Parathyroid adenoma (tissue), 2 donors: ENCODE measurements around the gene SERPINB10.

ENCODE experiments used
- H2AFZ ChIP-seq: fragments of 300-600 bp; sonication (generic); one replicate; pipeline ENCODE4 v1.7.0; 2017; ENCODE audit warnings: antibody characterized with exemption, mild to moderate bottlenecking
- H3K27ac ChIP-seq: fragments of 300-600 bp; sonication (generic); one replicate; pipeline ENCODE4 v1.7.0; 2017
- H3K27me3 ChIP-seq: fragments of 300-600 bp; sonication (generic); one replicate; pipeline ENCODE4 v1.7.0; 2017; ENCODE audit warnings: low read length; ENCODE audit not compliant: control insufficient read depth, insufficient read depth
- H3K36me3 ChIP-seq: fragments of 300-600 bp; sonication (generic); one replicate; pipeline ENCODE4 v1.7.0; 2017; ENCODE audit warnings: low read length; ENCODE audit not compliant: control insufficient read depth, insufficient read depth
- H3K4me1 ChIP-seq: fragments of 300-600 bp; sonication (generic); one replicate; pipeline ENCODE4 v1.7.0; 2017; ENCODE audit warnings: control low read depth
- H3K4me2 ChIP-seq: fragments of 300-600 bp; sonication (generic); one replicate; pipeline ENCODE4 v1.7.0; 2017; ENCODE audit warnings: low read length
- H3K4me3 ChIP-seq: fragments of 300-600 bp; sonication (generic); one replicate; pipeline ENCODE4 v1.7.0; 2017; ENCODE audit warnings: low read depth, low read length
- H3K79me2 ChIP-seq: fragments of 300-600 bp; sonication (generic); one replicate; pipeline ENCODE4 v1.7.0; 2017; ENCODE audit warnings: control low read depth
- H3K9ac ChIP-seq: fragments of 300-600 bp; sonication (generic); one replicate; pipeline ENCODE4 v1.7.0; 2017; ENCODE audit warnings: mild to moderate bottlenecking
- H3K9me3 ChIP-seq: fragments of 300-600 bp; sonication (generic); one replicate; pipeline ENCODE4 v1.7.0; 2017; ENCODE audit warnings: low read length; ENCODE audit not compliant: control insufficient read depth
- TF ChIP-seq, protein P1 (sequence below): fragments of 300-600 bp; sonication (generic); IDR thresholded peaks from one replicate; pipeline ENCODE4 v1.7.0; 2017; ENCODE audit warnings: antibody characterized with exemption, mild to moderate bottlenecking
- donor health status: primary hyperparathyroidism.

Gene SERPINB10

DNA sequence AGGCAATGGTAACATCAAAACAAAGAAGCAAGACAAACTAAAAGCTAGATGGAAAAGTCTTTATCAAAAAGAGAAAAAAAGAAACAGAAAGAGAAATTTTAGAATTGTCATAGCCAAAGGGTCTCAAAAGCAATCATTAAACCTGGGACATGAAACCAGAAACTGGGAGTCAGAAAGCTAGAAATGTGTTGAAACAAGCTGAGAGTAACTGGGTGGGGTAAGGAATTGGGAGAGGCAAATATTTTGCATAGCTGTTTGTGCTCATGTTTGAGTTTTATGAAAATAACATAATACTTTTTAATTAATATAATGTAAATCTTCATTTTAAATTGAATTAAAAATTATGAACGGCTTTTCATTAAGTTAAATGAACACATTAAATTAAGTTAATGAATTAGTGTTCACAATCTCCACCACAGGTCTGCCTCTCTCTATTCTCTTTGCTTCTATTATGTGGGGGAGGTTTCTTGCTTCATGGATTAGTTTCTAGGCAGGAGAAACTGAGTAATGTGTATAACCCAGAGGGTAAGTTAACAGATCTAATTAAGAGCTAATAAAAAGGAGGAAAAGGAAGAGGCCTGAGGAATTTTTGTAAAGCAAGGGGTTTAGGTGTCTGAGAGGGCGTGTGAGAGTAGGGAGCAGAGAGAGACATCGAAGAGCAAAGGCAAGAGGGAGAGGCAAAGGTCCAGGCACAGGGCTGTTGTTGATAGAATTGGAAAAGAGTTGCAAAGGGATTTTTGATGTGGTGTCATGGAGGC, 40.2 kb upstream of the SERPINB10 start:
- TF ChIP-seq, protein P1, sequence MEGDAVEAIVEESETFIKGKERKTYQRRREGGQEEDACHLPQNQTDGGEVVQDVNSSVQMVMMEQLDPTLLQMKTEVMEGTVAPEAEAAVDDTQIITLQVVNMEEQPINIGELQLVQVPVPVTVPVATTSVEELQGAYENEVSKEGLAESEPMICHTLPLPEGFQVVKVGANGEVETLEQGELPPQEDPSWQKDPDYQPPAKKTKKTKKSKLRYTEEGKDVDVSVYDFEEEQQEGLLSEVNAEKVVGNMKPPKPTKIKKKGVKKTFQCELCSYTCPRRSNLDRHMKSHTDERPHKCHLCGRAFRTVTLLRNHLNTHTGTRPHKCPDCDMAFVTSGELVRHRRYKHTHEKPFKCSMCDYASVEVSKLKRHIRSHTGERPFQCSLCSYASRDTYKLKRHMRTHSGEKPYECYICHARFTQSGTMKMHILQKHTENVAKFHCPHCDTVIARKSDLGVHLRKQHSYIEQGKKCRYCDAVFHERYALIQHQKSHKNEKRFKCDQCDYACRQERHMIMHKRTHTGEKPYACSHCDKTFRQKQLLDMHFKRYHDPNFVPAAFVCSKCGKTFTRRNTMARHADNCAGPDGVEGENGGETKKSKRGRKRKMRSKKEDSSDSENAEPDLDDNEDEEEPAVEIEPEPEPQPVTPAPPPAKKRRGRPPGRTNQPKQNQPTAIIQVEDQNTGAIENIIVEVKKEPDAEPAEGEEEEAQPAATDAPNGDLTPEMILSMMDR: no peak
- no peak overlapping the region for H3K27ac ChIP-seq

DNA sequence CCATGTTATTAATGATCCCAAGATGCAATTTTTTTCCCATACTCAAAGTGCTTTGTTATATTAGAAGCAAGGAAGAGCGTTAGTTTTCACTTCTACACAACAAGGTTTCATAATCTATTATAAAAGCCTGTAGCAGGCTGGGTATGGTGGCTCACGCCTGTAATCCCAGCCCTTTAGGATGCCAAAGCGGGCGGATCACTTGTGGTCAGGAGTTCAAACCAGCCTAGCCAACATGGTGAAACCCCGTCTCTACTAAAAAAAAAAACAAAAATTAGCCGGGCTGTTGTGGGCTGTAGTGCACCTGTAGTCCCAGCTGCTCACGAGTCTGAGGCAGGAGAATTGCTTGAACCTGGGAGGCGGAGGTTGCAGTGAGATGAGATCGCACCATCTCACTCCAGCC, 39.2 kb upstream of the SERPINB10 start:
- Histone ChIP-seq H3K4me1 (no peaks in the 10 kb centered on the region), H3K9ac (no peak overlapping the region), H3K27ac (no peak overlapping the region), H3K9me3 (no peaks in the 10 kb centered on the region), H3K4me3 (no peak overlapping the region), H3K79me2 (no peaks in the 10 kb centered on the region), H3K36me3 (no peaks in the 10 kb centered on the region), H3K4me2 (no peak overlapping the region), H2AFZ (no peak overlapping the region), H3K27me3 (no peaks in the 10 kb centered on the region)
- TF ChIP-seq, protein P1: no peak

More for the DNA sequence above, 40.2 kb upstream of the SERPINB10 start:
- Histone ChIP-seq H2AFZ (no peak overlapping the region), H3K27me3 (no peaks in the 10 kb centered on the region), H3K79me2 (no peaks in the 10 kb centered on the region), H3K4me1 (no peaks in the 10 kb centered on the region), H3K4me2 (no peak overlapping the region), H3K4me3 (no peak overlapping the region), H3K36me3 (no peaks in the 10 kb centered on the region), H3K9ac (no peak overlapping the region), H3K9me3 (no peaks in the 10 kb centered on the region)

DNA sequence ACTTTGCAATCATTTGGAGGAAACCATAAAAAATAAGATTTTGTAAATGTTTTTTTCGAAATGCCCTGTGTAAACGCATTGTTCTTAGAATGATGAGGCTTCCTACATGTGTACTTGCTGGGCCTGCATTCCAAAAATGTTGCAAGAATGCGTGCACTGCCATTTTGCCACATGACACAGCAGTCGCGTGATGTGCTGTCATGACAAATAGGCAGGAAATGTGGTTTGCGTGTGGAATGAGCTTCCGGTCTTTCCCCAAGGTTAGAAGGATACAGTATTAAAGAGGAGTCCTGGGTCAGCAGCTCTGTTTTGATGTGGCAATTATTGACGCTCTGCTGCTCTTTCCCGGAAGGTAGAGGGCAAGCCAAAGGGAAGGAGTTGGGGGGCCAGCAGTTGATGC, 38.4 kb upstream of the SERPINB10 start:
- TF ChIP-seq, protein P1: no peak
- Histone ChIP-seq H3K9ac (no peak overlapping the region), H3K9me3 (no peaks in the 10 kb centered on the region), H3K27ac (no peak overlapping the region), H3K4me1 (no peaks in the 10 kb centered on the region), H3K4me2 (no peak overlapping the region), H3K79me2 (no peaks in the 10 kb centered on the region), H3K27me3 (no peaks in the 10 kb centered on the region), H3K36me3 (no peaks in the 10 kb centered on the region), H3K4me3 (no peak overlapping the region), H2AFZ (no peak overlapping the region)

DNA sequence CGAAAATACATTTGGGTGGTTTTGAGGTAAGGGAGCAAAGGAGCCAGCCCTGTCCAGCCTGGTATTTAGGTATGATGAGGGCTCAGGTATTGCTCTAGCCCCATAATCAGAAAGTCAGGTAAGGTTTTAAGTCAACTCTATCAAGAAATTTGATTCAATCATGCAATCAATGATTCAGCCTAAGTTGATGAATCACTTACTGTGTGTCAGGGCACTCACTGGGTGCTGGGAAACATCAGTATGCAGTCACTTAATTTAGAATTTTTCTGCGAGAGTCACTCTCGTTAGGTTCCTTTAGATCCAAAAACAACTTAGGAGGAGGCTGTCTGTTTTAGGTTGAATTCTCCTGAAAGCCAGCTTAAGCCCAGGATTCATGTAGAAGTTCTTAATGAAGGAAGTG, 37.9 kb upstream of the SERPINB10 start:
- H3K36me3 ChIP-seq: no peaks in the 10 kb centered on the region
- H3K4me1 ChIP-seq: no peaks in the 10 kb centered on the region
- H3K27ac ChIP-seq: no peak overlapping the region
- H3K9me3 ChIP-seq: no peaks in the 10 kb centered on the region
- no peaks in the 10 kb centered on the region for H3K79me2 ChIP-seq
- H3K27me3 ChIP-seq: no peaks in the 10 kb centered on the region
- no peak overlapping the region for H2AFZ ChIP-seq
- TF ChIP-seq, protein P1: no peak
- H3K9ac ChIP-seq: no peak overlapping the region
- no peak overlapping the region for H3K4me3 ChIP-seq
- no peak overlapping the region for H3K4me2 ChIP-seq

DNA sequence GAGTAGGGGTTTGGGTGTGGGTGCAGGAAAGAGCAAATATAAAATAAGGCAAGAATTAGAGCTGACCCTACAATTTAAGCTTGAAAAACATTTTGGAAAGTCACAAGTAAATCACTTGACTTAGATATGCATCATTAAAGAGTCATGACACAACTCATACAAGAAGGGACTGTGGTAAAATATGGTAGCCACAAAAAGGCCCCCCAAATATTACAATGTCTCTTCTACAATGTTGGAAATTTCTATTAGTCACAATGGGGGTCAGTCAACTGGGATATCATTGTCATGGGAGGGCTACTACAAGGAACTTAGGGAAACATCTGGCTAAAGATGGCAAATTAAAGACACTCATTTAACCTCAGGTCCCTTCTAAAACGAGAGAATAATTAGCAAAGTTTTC, 35.9 kb upstream of the SERPINB10 start:
- H3K4me1 ChIP-seq: no peaks in the 10 kb centered on the region
- H3K27ac ChIP-seq: no peak overlapping the region
- no peak overlapping the region for H2AFZ ChIP-seq
- H3K36me3 ChIP-seq: no peaks in the 10 kb centered on the region
- TF ChIP-seq, protein P1: no peak
- no peaks in the 10 kb centered on the region for H3K9me3 ChIP-seq
- no peak overlapping the region for H3K4me2 ChIP-seq
- no peaks in the 10 kb centered on the region for H3K27me3 ChIP-seq
- H3K4me3 ChIP-seq: no peak overlapping the region
- H3K79me2 ChIP-seq: no peaks in the 10 kb centered on the region
- no peak overlapping the region for H3K9ac ChIP-seq
